ENCODE results near the gene KLHL14.
"Not testable (repeated sequence)": the region's sequence is repeated elsewhere in the genome, so short reads cannot be mapped to it uniquely, and the experiment has no call there.

KLHL14 gene, protein sequence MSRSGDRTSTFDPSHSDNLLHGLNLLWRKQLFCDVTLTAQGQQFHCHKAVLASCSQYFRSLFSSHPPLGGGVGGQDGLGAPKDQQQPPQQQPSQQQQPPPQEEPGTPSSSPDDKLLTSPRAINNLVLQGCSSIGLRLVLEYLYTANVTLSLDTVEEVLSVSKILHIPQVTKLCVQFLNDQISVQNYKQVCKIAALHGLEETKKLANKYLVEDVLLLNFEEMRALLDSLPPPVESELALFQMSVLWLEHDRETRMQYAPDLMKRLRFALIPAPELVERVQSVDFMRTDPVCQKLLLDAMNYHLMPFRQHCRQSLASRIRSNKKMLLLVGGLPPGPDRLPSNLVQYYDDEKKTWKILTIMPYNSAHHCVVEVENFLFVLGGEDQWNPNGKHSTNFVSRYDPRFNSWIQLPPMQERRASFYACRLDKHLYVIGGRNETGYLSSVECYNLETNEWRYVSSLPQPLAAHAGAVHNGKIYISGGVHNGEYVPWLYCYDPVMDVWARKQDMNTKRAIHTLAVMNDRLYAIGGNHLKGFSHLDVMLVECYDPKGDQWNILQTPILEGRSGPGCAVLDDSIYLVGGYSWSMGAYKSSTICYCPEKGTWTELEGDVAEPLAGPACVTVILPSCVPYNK

DNA sequence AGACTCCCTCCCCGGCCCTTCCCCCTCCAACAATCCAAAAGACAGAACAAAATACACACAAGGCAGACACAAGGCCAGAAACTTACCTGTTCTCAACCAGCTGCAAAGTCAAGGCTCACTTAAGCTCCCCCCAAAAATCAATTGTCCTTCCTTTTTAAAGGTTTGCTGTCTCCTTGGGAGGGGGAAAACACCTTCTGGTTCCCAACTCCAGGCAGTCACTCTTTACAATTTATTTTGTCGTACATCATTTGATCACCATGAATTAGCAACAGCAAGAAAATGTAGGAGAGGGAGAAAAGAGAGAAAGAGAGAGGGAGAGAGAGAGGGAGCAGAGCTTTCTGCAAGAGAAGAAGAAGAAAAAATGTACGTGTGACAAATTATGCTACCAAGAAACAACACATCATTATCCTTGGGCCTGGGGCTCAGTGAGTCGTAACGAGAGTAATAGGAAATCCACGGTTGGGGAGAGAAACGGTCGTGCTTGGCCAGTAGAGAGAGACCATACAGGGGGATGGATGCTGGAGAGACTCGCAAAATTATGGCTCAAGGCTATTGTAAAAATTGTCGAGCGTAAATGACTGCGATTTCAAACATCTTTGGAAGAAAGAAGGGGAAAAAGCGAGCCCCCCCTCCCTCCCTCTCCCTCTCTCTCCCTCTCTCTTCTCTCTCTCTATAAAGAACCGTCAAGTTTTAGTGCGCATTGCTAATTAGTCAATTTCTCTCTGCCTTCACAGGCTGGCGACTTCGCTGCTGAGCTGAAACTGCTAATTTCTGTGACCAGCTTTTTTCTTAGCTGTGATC is at the start of gene KLHL14:
Gene KLHL14, minus strand, starts transcription at position 443 of the 801 bp plus-strand sequence. CDS start 2,432 bp downstream, outside the sequence.
- no peak for DNase-seq

DNA sequence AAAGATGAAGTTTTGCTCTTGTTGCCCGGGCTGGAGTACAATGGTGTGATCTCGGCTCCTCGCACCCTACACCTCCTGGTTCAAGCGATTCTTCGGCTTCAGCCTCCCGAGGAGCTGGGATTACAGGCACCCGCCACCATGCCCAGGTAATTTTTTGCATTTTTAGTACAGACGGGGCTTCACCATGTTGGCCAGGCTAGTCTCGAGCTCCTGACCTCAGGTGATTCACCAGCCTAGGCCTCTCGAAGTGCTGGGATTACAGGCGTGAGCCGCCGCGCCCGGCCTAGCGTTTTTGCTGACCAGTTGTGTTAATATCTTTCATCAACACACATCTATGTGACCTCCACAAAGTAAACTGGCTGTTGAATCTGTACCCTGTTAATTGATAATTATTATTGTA is 49.4 kb upstream of the KLHL14 start:
- no peak for DNase-seq

DNA sequence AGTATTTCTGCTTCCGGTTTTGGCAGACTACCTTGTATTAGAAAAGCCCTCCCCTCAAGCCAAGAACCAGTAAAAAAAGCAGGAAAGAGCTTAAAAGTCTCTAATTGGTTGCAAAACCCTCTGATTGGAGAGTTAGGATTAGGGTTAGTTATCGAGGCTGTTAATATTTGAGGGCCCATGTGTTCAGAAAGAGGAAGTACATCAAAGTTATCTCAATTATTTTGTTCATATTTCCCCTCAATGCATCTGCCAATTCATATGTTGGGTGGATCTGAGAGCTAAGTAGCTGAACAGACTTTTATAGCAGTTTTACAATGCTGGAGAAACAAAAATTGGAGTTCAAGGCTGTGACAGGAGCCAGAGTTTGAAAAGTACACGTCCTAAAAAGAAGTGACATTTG is 43.1 kb upstream of the KLHL14 start:
- no peak for DNase-seq

DNA sequence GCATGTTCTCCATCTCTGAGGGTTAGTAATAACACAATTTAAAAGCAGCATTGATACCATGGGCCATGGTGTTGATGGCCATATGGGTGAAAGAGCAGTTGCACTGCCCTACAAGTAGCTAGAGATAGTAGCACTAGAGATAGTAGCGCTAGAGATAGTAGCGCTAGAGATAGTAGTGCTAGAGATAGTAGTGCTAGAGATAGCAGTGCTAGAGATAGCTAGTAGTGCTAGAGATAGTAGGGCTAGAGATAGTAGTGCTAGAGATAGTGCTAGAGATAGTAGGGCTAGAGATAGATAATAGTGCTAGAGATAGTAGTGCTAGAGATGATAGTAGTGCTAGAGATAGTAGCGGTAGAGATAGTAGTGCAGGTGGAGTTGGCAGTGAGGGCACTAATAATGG is 39.5 kb upstream of the KLHL14 start:
- DNase-seq, result no peak

DNA sequence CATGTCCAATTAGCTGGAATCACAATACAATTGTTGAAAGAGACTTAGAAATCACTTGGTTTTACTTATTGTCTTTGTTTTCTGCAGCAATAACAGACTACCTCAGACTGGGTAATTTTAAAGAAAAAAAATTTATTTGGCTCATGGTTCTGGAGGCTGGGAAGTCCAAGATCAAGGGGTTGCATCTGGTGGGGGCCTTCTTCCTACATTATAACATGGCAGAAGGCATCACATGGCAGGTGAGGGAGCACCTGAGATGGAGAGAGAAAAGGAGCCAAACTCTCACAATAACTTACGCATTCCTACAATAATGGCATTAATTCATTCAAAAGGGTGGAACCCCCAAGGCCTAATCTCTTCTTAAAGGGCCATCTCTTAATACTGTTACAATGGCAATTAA is 37.5 kb upstream of the KLHL14 start:
- no peak for DNase-seq

DNA sequence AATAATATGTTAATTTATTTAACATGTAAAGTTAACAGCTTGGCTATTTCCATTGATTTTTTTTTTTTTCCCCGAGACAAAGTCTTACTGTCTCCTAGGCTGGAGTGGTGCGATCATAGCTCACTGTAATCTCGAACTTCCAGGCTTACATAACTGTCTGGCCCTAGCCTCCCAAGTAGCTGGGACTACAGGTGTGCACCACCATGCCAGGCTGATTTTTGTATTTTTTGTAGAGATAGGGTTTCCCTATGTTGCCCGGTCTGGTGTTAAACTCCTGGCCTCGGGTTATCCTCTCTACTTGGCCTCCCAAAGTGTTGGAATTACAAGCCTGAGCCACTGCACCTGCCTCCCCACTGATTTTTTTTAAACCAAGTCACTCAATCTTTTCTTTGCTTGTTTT is 32.5 kb upstream of the KLHL14 start:
- no peak for DNase-seq

DNA sequence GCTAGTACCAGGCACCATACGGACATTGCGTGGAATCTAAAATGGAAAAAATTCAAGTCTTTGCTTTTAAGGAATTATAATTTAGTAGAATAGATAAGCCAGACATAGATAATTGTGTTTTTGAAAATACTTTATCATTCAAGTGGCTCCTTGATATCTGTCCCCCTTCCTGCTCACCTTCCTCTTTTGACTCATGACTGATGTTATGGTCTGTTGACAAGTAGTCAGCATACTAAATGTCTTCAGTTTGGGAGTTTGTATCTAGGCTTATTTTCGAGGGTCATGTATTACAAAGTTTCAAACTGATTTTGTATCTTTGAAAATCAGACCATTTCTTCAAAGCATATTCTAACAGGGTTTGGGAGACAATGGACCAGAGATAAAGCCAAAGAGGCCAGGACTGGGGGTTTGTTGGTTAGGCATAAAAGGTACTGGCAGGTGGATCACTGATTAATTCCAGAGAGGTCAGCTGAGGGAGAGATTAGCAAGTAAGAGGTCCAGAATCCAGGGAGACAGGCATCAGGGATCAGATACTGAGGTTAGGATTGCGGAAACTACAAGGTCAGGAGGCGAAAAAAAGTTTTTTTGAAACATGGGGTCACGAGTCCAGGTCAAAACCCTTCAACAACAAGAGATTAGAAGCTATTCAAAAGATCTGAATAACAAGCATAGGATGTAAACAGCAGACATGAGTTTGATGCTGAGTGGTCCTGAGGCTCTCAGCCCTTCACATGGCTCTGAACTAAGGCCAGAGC is 31.5 kb upstream of the KLHL14 start:
- no peak for DNase-seq

DNA sequence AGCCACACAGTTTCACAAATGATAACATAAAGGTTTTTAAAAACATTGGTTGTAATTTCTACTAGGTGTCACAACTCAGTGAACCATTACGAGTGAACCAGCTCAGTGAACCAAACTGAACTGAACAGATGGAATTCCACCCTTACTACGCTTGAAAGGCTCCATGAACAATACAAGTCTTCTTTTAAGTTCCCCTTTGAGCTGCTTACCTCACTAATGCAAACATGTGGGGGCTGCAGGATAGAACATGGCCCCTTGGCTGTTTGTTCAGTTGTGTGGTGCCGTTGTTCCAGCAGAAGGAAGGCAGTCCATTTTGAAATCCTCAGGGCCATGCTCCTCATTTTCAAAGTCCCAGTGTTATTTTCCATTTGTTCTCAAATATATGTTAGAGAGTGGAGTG is 30.7 kb upstream of the KLHL14 start:
- no peak for DNase-seq

DNA sequence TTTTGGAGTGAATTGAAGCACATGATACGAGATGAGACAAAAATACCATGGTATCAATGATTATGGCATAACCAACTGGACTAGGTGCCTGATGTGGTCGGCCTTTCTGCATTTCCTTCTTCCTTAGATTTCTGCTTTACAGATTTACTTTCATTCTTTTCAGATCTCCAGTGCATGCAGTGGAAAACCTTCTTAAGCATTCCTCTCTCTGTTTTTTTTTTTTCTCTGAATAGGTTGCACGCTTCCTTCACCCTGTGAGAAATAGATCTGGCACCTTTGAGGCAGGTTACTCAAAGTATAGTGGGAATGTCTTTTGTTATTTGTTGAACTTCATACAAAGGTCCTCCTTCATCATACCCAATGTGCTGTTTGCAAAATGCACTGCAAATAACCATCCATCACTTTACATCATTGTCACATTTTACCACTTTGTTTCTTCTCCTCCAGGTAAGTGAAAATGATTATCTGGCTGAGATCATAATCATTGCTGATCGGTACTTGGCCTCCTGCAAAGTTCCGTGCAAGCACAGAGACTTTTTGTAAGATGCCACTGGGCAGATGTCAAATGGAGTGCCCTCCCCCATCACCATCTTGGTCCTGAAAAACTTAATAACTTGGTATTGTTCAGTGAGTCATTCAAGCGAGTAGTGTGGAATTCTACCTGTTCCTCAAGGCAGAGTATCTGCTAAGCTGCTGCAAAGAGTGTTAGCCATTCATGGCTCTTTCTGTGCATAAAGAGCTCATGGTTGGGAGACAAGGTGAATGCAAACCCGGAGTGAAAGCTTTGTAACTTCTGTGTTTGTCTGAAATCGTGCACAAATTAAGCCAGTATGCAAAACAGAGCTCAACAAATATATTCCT is 30.0 kb upstream of the KLHL14 start:
- no peak for DNase-seq

DNA sequence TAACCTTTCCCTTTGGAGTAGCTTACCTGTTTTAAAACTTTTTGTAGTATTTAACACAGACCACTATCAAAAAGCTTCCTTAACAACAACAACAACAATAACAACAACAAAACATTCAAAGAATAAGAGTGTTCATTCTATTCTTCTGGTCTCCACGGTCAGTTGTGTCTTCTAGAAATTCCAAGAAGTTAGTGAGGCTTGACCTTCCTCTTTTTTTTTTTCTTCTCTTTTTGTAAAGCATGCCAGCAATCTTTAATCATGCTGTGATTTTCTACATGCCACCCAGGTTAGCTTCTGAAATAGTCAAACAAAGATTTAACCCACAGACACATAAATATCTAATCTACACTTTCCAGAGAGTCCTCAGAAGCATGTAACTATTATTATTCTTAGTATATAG is 28.4 kb upstream of the KLHL14 start:
- DNase-seq, result no peak

DNA sequence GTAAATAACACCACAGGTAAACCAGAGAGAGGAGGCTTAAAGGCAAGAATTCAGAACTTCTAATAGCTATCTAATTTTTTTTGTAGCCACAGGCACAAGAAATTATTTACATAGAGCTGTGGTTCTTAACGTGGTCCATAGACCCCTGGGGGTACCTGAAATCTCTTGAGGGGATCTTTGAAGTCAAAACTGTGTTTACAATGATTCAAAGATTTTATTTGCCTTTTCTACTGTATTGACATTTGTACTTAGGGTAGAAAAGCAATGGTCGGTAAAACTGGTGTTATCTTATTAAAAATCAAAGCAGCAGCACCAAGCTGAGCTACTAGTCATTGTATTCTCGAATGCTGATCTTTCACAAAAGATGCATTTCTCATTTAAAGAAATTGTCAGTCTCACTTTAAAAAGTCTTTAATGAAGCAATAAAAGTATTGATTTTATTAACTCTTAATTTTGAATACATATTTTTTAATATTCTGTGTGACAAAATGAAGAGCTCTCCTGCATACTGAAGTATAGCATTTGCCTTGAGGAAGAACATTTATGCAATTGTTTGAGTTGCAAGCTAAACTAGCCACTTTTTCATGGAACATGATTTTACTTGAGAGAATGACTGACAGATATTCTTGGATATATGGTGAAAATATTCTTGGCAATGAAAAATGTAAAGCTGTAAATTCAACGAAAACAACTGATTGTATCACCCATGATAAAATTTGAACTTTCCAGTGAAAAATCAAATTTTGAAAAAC is 25.6 kb upstream of the KLHL14 start:
- DNase-seq, result no peak

DNA sequence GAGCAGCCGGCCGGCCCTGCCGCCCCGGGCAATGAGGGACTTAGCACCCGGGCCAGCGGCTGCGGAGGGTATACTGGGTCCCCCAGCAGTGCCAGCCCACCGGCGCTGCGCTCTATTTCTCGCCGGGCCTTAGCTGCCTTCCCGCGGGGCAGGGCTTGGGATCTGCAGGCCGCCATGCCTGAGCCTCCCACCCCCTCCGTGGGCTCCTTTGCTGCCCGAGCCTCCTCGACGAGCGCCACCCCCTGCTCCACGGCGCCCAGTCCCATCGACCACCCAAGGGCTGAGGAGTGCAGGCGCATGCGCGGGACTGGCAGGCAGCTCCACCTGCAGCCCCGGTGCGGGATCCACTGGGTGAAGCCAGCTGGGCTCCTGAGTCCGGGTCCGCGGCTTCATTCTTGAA is 21.8 kb upstream of the KLHL14 start:
- DNase-seq, result not testable (repeated sequence)

DNA sequence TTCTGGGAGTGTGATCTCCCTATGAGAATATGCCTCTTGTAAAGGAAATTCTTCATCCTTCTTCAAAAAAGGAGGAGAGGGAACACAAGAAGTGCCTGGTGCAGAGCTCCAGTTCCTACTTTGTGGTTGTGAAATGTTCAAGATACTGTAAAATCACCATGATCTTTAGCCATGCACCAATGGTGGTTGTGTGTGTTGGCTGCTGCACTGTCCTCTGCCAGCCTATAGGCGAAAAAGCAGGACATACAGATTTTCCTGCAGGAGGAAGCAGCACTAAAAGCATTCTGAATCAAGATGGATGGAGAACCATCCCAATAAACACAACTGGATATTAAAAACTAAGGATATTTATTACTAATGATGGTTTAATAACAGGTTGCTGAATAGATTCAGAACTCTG is 6.2 kb upstream of the KLHL14 start:
- DNase-seq, result no peak

DNA sequence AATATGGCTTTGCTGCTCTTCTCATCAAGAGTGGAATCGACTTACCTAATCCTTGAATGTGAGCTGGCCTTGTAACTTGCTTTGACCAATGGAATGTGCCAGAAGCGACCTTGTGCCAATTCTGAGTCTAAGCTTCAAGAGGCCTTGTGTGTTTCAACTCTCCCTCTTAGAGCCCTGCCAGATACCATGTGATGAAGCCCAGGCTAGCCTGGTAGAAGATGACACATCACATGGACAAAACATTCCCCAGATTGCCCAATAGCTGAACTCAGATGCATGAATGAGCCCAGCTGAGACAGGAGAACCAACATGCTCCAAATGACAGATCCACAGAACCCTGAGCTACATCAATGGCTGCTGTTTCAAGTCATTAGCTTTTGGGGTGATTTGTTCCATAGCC is 4.2 kb upstream of the KLHL14 start:
- DNase-seq, result no peak

DNA sequence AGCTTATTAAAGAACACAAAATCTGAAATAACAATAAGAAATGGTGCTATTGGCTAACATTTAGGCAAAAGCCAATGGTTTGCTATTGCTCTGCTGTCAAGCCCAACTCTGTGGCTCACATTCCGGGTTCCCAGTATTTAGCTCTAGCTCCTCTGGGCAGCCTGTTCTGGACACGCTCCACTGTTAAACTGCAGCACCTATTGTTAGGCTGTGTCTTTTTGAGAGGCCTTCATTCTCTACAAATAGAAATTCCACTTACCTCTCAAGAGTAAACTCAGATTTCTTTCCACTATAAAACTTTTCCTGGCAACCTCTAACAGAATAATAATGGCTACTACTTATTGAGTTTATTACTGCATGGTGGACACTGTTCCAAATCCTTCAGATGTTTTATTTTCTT is 3.7 kb upstream of the KLHL14 start:
- DNase-seq, result no peak

DNA sequence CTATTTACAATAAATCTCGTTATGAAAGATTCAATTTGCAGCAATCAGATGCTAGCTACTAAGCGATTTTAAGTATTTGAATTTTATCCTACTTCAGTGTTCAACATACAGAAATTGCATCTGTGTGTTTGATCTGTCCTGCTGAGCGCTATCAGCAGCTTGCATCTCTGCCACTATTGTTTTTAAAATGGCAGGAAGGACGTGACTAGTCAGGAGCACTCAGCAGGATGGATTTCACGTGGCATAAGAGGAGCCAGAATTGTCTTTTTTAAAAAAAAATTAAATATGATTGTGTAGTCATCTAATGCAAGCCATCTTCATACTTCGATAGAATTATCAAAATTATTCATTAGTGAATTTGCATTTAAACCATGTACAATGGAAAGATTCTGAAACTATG is 2.8 kb upstream of the KLHL14 start:
- DNase-seq, result no peak

DNA sequence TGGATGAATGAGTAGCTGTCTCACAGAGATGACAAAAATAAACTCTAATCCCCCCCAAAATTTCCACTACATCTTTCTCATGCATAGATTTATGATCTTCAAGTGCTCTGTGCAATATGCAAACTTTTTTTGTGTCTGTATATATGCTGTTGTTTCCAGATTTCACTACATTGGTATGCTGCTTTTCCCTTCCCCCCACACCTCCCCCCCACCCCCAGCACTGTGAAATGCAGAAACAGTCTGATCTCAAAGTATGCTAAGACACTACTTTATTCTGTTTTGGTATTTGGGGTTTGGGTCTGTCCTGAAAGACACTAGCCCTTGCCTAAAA is 524 bp upstream of the KLHL14 start:
- DNase-seq, result no peak

DNA sequence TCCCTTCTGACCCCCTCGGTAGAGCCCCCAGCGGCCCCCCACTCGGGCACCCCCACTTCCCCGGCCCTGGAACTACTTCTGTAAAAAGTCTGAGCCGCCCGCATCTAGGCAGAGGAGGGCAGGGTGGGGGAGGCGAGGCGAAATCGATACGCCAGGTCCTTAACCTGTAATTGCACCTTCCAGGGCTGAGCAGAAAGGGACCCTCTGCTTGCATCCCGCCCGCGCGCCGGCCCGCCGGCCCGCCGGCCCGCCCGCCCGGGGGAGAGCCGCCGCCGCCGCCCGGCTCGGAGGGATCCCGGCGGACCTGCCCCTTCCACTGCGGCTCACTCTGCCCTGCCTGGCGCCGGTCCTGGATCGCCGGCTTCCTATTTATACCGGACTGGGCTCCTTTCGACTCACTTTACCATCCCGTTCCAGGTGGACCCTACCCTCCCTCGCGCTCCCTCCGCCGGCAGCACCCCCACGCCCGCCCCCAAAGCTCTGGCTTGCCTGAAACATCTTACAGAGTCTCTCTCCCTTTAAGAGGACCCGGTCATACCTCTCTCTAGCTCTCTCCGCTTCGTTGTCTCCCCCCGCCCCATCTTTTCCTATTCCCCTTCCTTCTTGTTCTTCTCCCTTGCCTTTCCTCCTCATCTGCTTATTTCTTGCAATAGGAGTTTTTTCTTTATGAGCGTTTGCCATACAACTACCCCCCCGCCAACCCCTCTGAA is 797 bp downstream of the KLHL14 start:
- no peak for DNase-seq

DNA sequence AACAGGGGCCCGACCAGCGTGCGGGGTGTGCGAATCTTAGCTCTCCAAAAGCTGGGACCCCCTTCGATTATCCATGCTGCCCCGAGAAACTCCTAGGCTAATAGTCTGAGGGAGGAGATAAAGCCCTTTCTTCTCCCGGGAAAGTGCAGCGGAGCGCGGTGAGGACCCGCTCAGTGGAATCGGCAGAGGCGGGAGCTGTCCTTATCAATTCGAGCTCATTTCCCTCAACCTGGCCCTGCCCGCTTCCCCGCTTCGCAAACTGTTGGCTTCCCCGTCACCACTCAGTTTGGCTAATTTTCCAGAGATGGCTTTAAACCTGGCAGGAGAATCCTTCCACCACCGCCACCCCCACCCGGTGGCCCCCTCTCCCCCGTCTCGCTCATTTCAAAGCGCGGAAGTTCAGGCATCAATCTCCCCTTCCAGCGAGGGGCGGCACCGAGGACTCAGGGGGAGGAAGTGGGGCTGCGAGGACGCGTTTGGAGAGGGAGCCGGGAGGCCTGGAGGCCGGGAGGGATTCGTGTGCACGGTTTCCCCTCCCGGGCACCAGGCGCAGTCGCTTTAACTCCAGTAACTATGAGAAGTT is 1.6 kb downstream of the KLHL14 start:
- DNase-seq, result no peak

DNA sequence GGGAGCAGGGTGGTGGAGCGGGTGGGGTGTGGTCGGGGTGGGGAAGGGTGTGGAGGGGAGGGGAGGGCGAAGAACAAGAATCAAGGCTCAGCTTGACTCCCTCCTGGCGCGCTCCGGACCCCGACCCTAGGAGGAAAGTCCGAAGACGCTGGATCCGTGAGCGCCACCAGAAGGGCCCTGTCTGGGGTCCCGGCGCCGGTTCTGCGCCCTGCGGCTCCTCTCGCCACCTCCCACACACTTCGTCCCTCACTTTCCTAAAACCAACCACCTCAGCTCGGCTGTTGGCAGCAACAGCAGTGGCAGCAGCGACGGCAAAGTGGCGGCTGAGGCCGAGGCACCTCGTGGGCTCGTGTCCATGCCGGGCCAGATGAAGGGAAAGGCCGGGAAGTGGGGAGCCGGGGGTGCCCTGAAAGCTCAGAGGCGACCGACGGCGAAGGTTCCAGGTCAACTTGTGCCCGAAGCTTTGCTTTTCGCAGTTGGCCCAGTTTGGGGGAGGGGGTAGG is 2.1 kb downstream of the KLHL14 start:
- no peak for DNase-seq
